Endothelial cell of umbilical vein (primary cell): ENCODE results near the gene LRP2. TPM values are rescaled to one million over a fixed set of nuclear protein-coding genes. Genes with fewer than 3 reads are reported as not detected.

ENCODE experiments used
- BruUV-seq: library from RNA; stranded (reverse); fragments of 400-500 nt; replicated peaks from 2 replicates; lab custom pipeline; 2021; lab: Mats Ljungman, UMichigan
- CTCF ChIA-PET: fragments of 300-600, 350-600 bp; sonication (Branson Sonifier 250); formaldehyde crosslinking; loops from one replicate; lab custom pipeline; 2021; ENCODE audit warnings: antibody characterized with exemption, inconsistent platforms; lab: Charles Lee
- POLR2A ChIA-PET: fragments of 300-600, 350-600 bp; sonication (Branson Sonifier 250); formaldehyde crosslinking; loops from one replicate; lab custom pipeline; 2021; ENCODE audit warnings: antibody characterized with exemption, inconsistent platforms; lab: Charles Lee
- DNase-seq: peaks from one replicate; pipeline ENCODE4 v3.0.0-alpha.2; 2011; ENCODE audit warnings: low read depth, low spot score
- FAIRE-seq: peaks from 2 replicates; lab custom pipeline; 2011; peaks lifted over from hg19 to GRCh38; lab: Jason Lieb, UNC
- H2AFZ ChIP-seq: 2 replicates; pipeline ENCODE4 v1.6.0; 2012; ENCODE audit warnings: low read depth, low read length, control low read depth, inconsistent platforms
- H3K27ac ChIP-seq: 2 replicates; pipeline ENCODE4 v1.5.1; 2011; ENCODE audit warnings: low read depth, mild to moderate bottlenecking, control low read depth, low read length, moderate library complexity; ENCODE audit not compliant: insufficient read depth
- H3K27me3 ChIP-seq, 2 experiments: 2 replicates each; pipeline versions ENCODE4 v1.6.0 to v1.6.1; 2011; ENCODE audit warnings: low read length in 2 of 2, mixed read lengths in 1 of 2; ENCODE audit not compliant: control insufficient read depth in 2 of 2, insufficient read depth in 2 of 2
- H3K36me3 ChIP-seq, 2 experiments: 2 replicates in 1 of 2; 3 replicates in 1 of 2; pipeline ENCODE4 v1.5.1; 2011; ENCODE audit warnings: low read length in 2 of 2, mild to moderate bottlenecking in 1 of 2, moderate library complexity in 1 of 2; ENCODE audit not compliant: control insufficient read depth in 2 of 2, insufficient read depth in 2 of 2; ENCODE audit errors: extremely low read depth in 1 of 2
- H3K4me1 ChIP-seq: 3 replicates; pipeline ENCODE4 v1.5.1; 2011; ENCODE audit warnings: mild to moderate bottlenecking, low read length; ENCODE audit not compliant: control insufficient read depth, insufficient read depth; ENCODE audit errors: extremely low read depth
- H3K4me2 ChIP-seq: 2 replicates; pipeline ENCODE4 v1.6.1; 2011; ENCODE audit warnings: low read length, control low read depth, mixed read lengths; ENCODE audit not compliant: insufficient read depth
- H3K4me3 ChIP-seq, 3 experiments: fragments of 200-600 bp in 1 of 3; sonication (generic), shearing (Covaris generic) in 1 of 3; replicated peaks in 1 of 3; 2 replicates each; pipeline ENCODE4 v1.5.1; 2011 to 2016; ENCODE audit warnings: control low read depth in 3 of 3, low read length in 3 of 3, mild to moderate bottlenecking in 2 of 3, inconsistent platforms in 1 of 3, low read depth in 1 of 3, moderate library complexity in 1 of 3; ENCODE audit not compliant: insufficient read depth in 1 of 3
- H3K79me2 ChIP-seq: 2 replicates; pipeline ENCODE4 v1.6.0; 2012; ENCODE audit warnings: low read length, inconsistent platforms; ENCODE audit not compliant: control insufficient read depth, insufficient read depth
- H3K9ac ChIP-seq: replicated peaks from 2 replicates; pipeline ENCODE3; 2011; ENCODE audit warnings: low read length, control low read depth; ENCODE audit not compliant: insufficient read depth; ENCODE audit errors: extremely low read depth
- H3K9me1 ChIP-seq: replicated peaks from 3 replicates; pipeline ENCODE4 v1.6.0; 2011; ENCODE audit warnings: mild to moderate bottlenecking, low read length; ENCODE audit not compliant: control insufficient read depth, insufficient read depth; ENCODE audit errors: extremely low read depth
- H3K9me3 ChIP-seq: replicated peaks from 2 replicates; pipeline ENCODE4 v1.5.1; 2012; ENCODE audit warnings: low read length, inconsistent platforms; ENCODE audit not compliant: control insufficient read depth, insufficient read depth
- H4K20me1 ChIP-seq: replicated peaks from 2 replicates; pipeline ENCODE3; 2011; ENCODE audit warnings: mild to moderate bottlenecking, low read length; ENCODE audit not compliant: control insufficient read depth, insufficient read depth; ENCODE audit errors: extremely low read depth
- CTCF ChIP-seq, 2 donors: IDR thresholded peaks; 1 replicate in 1 of 2; 2 replicates in 1 of 2; pipeline ENCODE4 v1.5.1; 2011; ENCODE audit warnings: low read length in 2 of 2, mild to moderate bottlenecking in 2 of 2, moderate library complexity in 2 of 2, control low read depth in 1 of 2, inconsistent platforms in 1 of 2, low read depth in 1 of 2; ENCODE audit not compliant: insufficient read depth in 1 of 2; ENCODE audit errors: extremely low read depth in 1 of 2
- EZH2 ChIP-seq: IDR thresholded peaks from 2 replicates; pipeline ENCODE4 v1.6.1; 2012; ENCODE audit warnings: borderline replicate concordance, low read depth, mild to moderate bottlenecking, moderate library complexity, low read length, inconsistent platforms; ENCODE audit not compliant: severe bottlenecking
- FOS ChIP-seq: IDR thresholded peaks from 2 replicates; pipeline ENCODE4 v1.6.1; 2011; ENCODE audit warnings: mild to moderate bottlenecking, low read length, moderate library complexity, borderline replicate concordance; ENCODE audit not compliant: insufficient read depth
- GATA2 ChIP-seq: IDR thresholded peaks from 2 replicates; pipeline ENCODE4 v1.7.0; 2011; ENCODE audit warnings: low read depth, mild to moderate bottlenecking, moderate library complexity, mixed read lengths, low read length; ENCODE audit not compliant: insufficient read length, insufficient read depth
- JUN ChIP-seq: IDR thresholded peaks from 2 replicates; pipeline ENCODE4 v1.6.1; 2011; ENCODE audit warnings: borderline replicate concordance, low read depth; ENCODE audit not compliant: insufficient read length, insufficient read depth
- MAX ChIP-seq: IDR thresholded peaks from 2 replicates; pipeline ENCODE4 v1.6.1; 2011; ENCODE audit not compliant: insufficient read depth, insufficient read length
- MYC ChIP-seq: IDR thresholded peaks from one replicate; pipeline ENCODE4 v1.6.1; 2011; ENCODE audit warnings: mild to moderate bottlenecking, low read depth, low read length
- POLR2A ChIP-seq: IDR thresholded peaks from 2 replicates; pipeline ENCODE4 v1.6.1; 2012; ENCODE audit warnings: low read depth, mild to moderate bottlenecking, control low read depth, low read length
- POLR2AphosphoS5 ChIP-seq: IDR thresholded peaks from 2 replicates; pipeline ENCODE4 v1.6.1; 2012; ENCODE audit warnings: low read depth, mild to moderate bottlenecking, control low read depth, low read length, moderate library complexity; ENCODE audit not compliant: insufficient read depth
- dilution Hi-C: fragments of 300-500 bp; cut with MboI; formaldehyde crosslinking; loops from one replicate; pipeline ENCODE4 v1.15.0; 2019; ENCODE audit warnings: low sequenced_read_pairs; ENCODE audit not compliant: extremely low pct_ligation_motif_present
- intact Hi-C: fragments of 100-400 bp; cut with micrococcal nuclease; formaldehyde crosslinking; loops from one replicate; pipeline ENCODE4 v1.10.0; 2022
- polyA plus RNA-seq, 4 experiments: library from polyadenylated mRNA; depleted of rRNA in 3 of 4; stranded (reverse) in 3 of 4; unstranded in 1 of 4; fragments of >200 nt; gene quantifications; 2 replicates each; pipeline versions ENCODE4 v1.2.1 to v1.2.3, GENCODE V29; 2011 to 2012; ENCODE audit warnings: missing spikeins in 1 of 4
- total RNA-seq: library from RNA; stranded (reverse); gene quantifications from 2 replicates; pipeline ENCODE4 v1.2.3, GENCODE V29; 2021

The LRP2 gene
- total and polyA plus RNA-seq, 2 donors (not counting 3 experiments of a cell fraction or from before 2014, with no cell fraction given): not detected

- intact Hi-C loops (no loop called here), dilution Hi-C loops (no loop called here)
- FAIRE-seq (no peak), DNase-seq (no peak)
- Histone ChIP-seq H3K36me3 (no peaks in the 10 kb centered on the region), H3K9me1 (no peaks in the 10 kb centered on the region), H2AFZ (no peak overlapping the region), H3K9me3 (no peaks in the 10 kb centered on the region), H3K4me3 (no peak overlapping the region), H4K20me1 (no peaks in the 10 kb centered on the region), H3K27me3 (peaks cover 2 to 6% of the 10 kb centered on the region in 2 experiments), H3K4me2 (no peak overlapping the region), H3K79me2 (no peaks in the 10 kb centered on the region), H3K27ac (no peak overlapping the region), H3K4me1 (no peaks in the 10 kb centered on the region), H3K9ac (no peak overlapping the region)
- ChIA-PET CTCF (no interaction called here), POLR2A (no interaction called here)
- BruUV-seq: no TSS peak
- TF ChIP-seq JUN: no peak
- no peak for TF ChIP-seq POLR2AphosphoS5
- no peak for TF ChIP-seq GATA2
- TF ChIP-seq CTCF (IDR thresholded peaks at IDR 0.05; ENCODE audit: extremely low read depth in 1 of 2, insufficient read depth in 1 of 2, low read depth in 1 of 2, low read length in 2 of 2): no peak
- no peak for TF ChIP-seq EZH2
- TF ChIP-seq MYC: no peak
- TF ChIP-seq POLR2A: no peak
- no peak for TF ChIP-seq FOS
- no peak for TF ChIP-seq MAX
These were observed 121.9 kb downstream of the LRP2 start for GRCh38 chr2:169240405-169240804.
